Muscle of arm (tissue), 12 donors: ENCODE data around the gene CRY1. TPM values are rescaled to one million over a fixed set of nuclear protein-coding genes. Genes with fewer than 3 reads are reported as not detected.
"Not testable (repeated sequence)": the region's sequence is repeated elsewhere in the genome, so short reads cannot be mapped to it uniquely, and the experiment has no call there.

ENCODE experiments used
- DNase-seq: peaks from one replicate; pipeline ENCODE4 v3.0.0-alpha.2; 2013
- polyA plus RNA-seq, 12 donors: library from polyadenylated mRNA; unstranded; fragments of 120-200 nt; gene quantifications; one replicate each; pipeline ENCODE4 v1.2.1, GENCODE V29; 2013; ENCODE audit not compliant: insufficient read length in 12 of 12

Gene CRY1
- polyA plus RNA-seq, 12 donors: 13.3 to 30.3 (median 16.9) TPM; not detected in 1

GRCh38 chr12:107079172-107080011 lies 14.0 kb downstream of the CRY1 start:
- no peak for DNase-seq

DNA sequence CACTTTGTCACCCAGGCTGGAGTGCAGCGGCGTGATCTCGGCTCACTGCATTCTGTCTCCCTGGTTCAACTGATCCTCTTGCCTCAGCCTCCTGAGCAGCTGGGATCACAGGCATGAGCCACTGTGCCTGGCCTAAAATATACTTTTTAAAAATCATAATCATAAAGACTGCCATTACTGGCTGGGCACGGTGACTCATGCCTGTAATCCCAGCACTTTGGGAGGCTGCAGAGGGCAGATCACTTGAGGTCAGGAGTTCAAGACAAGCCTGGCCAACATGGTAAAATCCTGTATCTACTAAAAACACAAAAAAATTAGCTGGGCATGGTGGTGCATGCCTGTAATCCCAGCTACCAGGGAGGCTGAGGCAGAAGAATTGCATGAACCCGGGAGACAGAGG lies 20.1 kb downstream of the CRY1 start:
- DNase-seq: not testable (repeated sequence)

DNA sequence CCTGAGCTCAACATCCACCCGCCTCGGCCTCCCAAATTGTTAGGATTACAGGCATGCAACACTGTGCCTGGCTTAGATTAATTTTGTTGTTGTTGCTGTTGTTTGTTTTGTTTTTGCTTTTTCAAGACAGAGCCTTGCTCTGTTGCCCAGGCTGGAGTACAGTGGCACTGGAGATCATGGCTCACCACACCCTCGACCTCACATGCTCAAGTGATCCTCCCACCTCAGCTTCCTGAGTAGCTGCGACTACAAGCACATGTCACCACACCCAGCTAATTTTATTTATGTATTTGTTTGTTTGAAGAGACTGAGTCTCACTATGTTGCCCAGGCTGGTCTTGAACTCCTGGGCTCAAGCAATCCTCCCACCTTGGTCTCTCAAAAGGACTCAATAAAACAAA lies 26.7 kb downstream of the CRY1 start:
- no peak for DNase-seq

GRCh38 chr12:107064687-107065086 lies 28.7 kb downstream of the CRY1 start:
- no peak for DNase-seq

- no peak for DNase-seq
Observed at GRCh38 chr12:107064243-107064642, 29.1 kb downstream of the CRY1 start.

DNA sequence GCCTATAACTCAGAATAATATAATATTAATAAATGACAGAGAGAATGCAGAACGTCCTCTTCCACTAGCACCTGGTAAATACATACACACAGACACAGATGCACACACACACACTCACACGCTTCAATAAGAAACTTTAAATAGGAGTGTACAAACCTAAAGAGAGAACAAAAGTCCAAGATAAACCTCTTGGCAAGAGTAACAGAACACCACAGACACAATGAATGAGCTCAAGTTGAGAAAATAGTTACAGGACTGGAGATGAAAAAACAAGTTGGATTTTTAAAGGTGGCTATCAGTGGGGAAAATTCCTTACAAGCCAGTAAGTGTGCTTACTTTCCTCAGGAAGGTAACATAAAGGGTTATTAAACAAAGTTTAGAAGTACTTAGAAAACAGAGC lies 35.2 kb downstream of the CRY1 start:
- no peak for DNase-seq

DNA sequence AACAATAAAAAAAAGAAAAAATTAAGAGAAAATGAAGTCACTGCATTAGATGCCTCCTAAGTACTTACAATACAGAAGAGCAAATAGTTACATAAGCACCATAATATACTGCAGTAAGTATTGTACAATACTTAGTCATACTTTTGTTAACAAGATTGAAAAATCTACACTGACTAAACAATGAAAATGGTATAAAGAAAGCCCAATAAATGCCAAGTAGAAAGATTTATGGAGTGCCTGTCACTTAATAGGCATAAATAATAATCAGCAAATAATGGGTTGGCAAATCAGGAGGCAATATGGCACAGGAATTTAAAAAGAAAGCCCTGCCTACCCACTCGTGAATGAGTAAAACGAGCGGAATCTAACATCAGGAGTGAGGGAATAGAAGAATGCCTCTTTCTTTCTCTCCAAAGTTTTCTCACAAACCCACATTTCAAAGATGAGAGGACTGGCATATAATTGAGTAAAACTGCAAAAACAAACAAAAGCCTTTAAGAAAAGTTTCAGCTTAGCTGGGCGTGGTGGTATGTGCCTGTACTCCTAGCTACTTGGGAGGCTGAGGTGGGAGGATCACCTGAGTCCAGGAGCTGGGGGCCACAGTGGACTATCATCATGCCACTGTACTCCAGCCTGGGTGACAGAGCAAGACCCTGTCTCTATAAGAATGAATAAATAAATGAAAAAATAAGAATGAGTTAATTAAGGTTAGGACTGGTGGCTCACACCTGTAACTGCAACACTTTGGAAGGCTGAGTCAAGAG lies 36.1 kb downstream of the CRY1 start:
- DNase-seq: no peak

- DNase-seq: no peak
Observed at GRCh38 chr12:107053709-107054108, 39.6 kb downstream of the CRY1 start.

GRCh38 chr12:107045186-107045585 lies 48.2 kb downstream of the CRY1 start:
- no peak for DNase-seq

DNA sequence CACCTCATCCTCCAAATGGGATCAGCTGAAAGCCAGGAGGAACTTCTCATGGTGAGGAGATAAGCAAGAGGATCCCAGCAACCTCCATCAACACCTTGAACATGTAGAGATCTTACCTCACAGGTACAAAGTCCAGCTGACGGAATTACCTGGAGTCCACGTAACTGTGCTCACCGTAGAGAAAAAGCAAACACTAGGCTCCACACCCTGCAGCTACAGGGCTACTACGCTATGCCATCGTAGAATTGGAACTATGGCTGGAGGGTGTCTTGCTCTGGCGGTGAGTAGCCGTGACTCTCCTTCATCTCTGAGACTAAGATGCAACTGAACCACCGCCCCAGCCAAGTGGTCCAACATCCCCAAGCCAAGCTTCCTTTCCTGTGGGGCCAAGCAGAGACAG lies 50.5 kb downstream of the CRY1 start:
- DNase-seq: no peak

GRCh38 chr12:107035733-107036132 lies 57.6 kb downstream of the CRY1 start:
- DNase-seq: no peak

- DNase-seq: no peak
Observed at GRCh38 chr12:107033758-107034739, 59.3 kb downstream of the CRY1 start.

DNA sequence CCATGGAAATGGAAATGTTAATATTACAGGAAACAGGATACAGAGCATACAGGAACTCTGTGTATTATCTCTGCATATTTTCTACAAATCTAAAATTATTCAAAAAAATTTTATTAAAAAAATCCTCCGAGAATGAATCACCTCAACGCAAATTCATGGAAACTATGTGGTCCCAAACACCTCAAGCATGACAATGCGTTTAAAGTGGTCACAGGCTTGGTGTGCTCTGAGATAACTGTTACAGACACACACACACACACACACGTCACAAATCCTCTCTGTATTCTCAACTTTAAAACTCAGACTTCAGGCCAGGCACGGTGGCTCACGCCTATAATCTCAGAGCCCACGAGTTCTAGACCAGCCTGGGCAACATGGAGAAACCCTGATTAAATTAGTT lies 61.1 kb downstream of the CRY1 start:
- DNase-seq: no peak

GRCh38 chr12:107031061-107031460 lies 62.3 kb downstream of the CRY1 start:
- no peak for DNase-seq

DNA sequence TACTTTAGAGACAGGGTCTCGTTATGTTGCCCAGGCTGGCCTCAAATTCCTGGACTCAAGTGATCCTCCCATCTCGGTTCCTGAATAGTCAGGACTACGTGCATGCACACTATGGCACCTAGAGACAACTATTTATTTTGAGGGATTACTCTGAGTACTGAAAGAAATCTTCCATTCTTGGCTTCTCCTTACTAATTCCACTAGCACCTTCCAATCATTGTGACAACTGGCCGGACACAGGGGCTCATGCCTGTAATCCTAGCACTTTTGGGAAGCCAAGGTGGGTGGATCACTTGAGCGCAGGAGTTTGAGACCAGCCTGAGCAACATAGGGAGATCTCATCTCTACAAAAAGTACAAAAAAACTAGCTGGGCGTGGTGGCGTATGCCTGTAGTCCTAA lies 64.3 kb downstream of the CRY1 start:
- peak; percentile 61 for DNase-seq

- peak; percentile 91 for DNase-seq
Observed at GRCh38 chr12:107027636-107028053, 65.7 kb downstream of the CRY1 start.

- DNase-seq: peak; percentile 60
Observed at GRCh38 chr12:107026806-107027635, 66.3 kb downstream of the CRY1 start.

DNA sequence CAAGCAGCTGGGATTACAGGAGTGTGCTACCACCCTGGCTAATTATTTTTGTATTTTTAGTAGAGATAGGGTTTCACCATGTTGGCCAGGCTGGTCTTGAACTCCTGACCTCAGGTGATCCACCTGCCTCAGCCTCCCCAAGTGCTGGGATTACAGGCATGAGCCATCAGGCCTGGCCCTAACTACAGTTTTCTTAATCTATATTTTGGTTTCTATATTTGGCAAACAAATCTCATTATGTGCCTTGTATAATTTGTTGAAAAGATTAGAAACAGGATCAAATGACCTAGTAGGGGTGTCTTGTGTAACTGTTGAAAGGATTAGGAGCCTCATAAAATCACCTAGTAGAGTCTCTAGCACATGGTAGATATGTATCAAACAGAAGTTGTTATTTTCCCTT lies 67.0 kb downstream of the CRY1 start:
- not testable (repeated sequence) for DNase-seq

DNA sequence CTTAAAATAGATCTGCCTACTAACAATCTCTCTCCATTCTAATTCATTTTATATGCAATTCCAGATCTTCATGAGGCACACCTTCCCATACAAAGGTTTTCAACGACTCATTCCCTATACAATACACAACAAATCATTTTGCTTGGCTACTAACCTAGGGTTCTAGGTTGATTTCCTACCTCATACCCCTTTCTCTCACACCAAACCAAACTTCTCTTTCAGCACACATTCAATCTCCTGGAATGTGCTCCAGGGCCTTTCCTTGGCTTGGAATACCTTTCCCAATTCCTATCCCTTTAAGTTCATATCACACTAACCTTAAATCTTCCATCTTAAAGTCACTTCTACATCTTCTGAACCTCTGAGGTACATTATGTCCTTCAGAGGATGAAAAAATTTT lies 67.7 kb downstream of the CRY1 start:
- no peak for DNase-seq

DNA sequence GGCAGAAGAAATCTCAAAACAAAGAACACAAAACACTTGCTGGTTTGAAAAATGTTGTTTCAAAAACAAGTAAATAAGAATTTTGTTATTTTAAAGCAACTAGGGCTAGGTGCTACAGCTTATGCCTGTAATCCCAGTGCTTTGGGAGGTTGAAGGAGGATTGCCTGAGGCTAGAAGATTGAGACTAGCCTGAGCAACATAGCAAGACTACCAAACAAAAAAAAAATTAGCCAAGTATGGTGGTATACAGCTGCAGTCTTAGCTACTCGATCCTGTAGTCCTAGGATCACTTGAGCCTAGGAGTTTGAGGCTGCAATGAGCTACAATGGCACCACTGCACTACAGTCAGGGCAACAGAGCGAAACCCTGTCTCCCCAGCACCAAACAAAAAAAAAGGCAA lies 73.8 kb downstream of the CRY1 start:
- DNase-seq: no peak

DNA sequence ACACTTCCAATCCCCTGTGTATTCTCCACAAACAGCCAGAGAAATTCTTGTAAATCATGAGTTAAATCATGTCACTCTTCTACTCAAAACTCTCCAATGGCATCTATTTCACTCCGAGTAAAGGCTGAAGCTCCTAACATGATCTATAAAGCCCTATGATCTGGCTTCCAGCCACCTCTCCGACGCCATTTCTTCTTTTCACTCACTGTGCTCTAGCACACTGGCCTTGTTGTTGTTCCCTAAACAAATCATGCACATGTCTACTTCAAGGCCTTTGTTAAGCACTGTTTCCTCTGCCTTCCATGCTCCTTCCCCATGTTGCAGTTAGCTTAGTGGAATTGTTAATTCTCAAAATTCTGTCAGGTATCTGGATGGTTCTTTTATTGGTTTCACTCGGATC lies 76.3 kb downstream of the CRY1 start:
- no peak for DNase-seq
